B cell (primary cell): ENCODE data around the gene SNX11. TPM values are rescaled to one million over a fixed set of nuclear protein-coding genes. Genes with fewer than 3 reads are reported as not detected.
"Not testable (repeated sequence)": the region's sequence is repeated elsewhere in the genome, so short reads cannot be mapped to it uniquely, and the experiment has no call there.

Source experiments
- ATAC-seq: fragments of 200-7000 bp; cut with Tn5 transposase; one replicate; pipeline ENCODE4 v1.10.0; 2021; ENCODE audit warnings: low read depth, mild to moderate bottlenecking, moderate number of reproducible peaks, moderate library complexity
- CTCF ChIA-PET: fragments of 350-600 bp; sonication (Branson Sonifier 250); formaldehyde crosslinking; loops from one replicate; lab custom pipeline; 2021; ENCODE audit warnings: antibody characterized with exemption, inconsistent platforms; lab: Charles Lee
- POLR2A ChIA-PET: fragments of 350-600 bp; sonication (Branson Sonifier 250); formaldehyde crosslinking; loops from one replicate; lab custom pipeline; 2021; ENCODE audit warnings: antibody characterized with exemption; lab: Charles Lee
- DNase-seq: peaks from one replicate; pipeline ENCODE4 v3.0.0; 2013
- H2AFZ ChIP-seq: 2 replicates; pipeline ENCODE4 v1.6.1; 2012; ENCODE audit warnings: mild to moderate bottlenecking, low read depth, low read length; ENCODE audit not compliant: insufficient read depth, poor library complexity, severe bottlenecking
- H3K27ac ChIP-seq, 2 donors: 1 replicate in 1 of 2; 2 replicates in 1 of 2; pipeline ENCODE4 v1.5.1; 2012 to 2013; ENCODE audit warnings: low read length in 2 of 2, mild to moderate bottlenecking in 2 of 2, moderate library complexity in 1 of 2
- H3K27me3 ChIP-seq, 4 experiments: fragments of 200-600 bp in 1 of 4; sonication (generic) in 1 of 4; replicated peaks in 1 of 4; 1 replicate in 2 of 4; 2 replicates in 2 of 4; pipeline versions ENCODE4 v1.6.1 to v1.7.0; 2013 to 2016; ENCODE audit warnings: low read length in 3 of 4, mild to moderate bottlenecking in 2 of 4, mixed read lengths in 1 of 4, moderate library complexity in 1 of 4; ENCODE audit not compliant: insufficient read depth in 4 of 4, control insufficient read depth in 3 of 4; ENCODE audit errors: control extremely low read depth in 1 of 4
- H3K36me3 ChIP-seq, 2 experiments: replicated peaks in 1 of 2; 1 replicate in 1 of 2; 2 replicates in 1 of 2; pipeline versions ENCODE4 v1.6.1 to v1.7.1; 2013; ENCODE audit warnings: low read length in 1 of 2; ENCODE audit not compliant: insufficient read depth in 2 of 2, control insufficient read depth in 1 of 2; ENCODE audit errors: control extremely low read depth in 1 of 2, extremely low read depth in 1 of 2
- H3K4me1 ChIP-seq, 2 donors: fragments of 200-600 bp in 1 of 2; sonication (generic) in 1 of 2; 1 replicate in 1 of 2; 2 replicates in 1 of 2; pipeline versions ENCODE4 v1.5.1 to v1.6.1; 2013 to 2017; ENCODE audit warnings: low read length in 2 of 2; ENCODE audit not compliant: control insufficient read depth in 2 of 2, insufficient read depth in 2 of 2
- H3K4me2 ChIP-seq: replicated peaks from 2 replicates; pipeline ENCODE3; 2012; ENCODE audit warnings: mild to moderate bottlenecking, low read depth, low read length; ENCODE audit not compliant: poor library complexity, severe bottlenecking
- H3K4me3 ChIP-seq, 5 experiments: fragments of 200-600 bp in 1 of 5; sonication (generic) in 1 of 5; 1 replicate in 3 of 5; 2 replicates in 2 of 5; pipeline versions ENCODE4 v1.5.1 to v1.7.0; 2011 to 2016; ENCODE audit warnings: low read length in 4 of 5, mild to moderate bottlenecking in 4 of 5, low read depth in 2 of 5, control low read depth in 1 of 5, moderate library complexity in 1 of 5; ENCODE audit not compliant: insufficient read depth in 1 of 5; ENCODE audit errors: control extremely low read depth in 1 of 5, extremely low read depth in 1 of 5
- H3K79me2 ChIP-seq: fragments of 200-600 bp; sonication (generic); one replicate; pipeline ENCODE4 v1.6.0; 2016; ENCODE audit warnings: low read length; ENCODE audit not compliant: control insufficient read depth, insufficient read depth
- H3K9ac ChIP-seq: fragments of 200-600 bp; sonication (generic); 2 replicates; pipeline ENCODE4 v1.6.1; 2017; ENCODE audit warnings: mild to moderate bottlenecking, low read length, moderate library complexity
- H3K9me3 ChIP-seq, 3 donors: one replicate each; pipeline versions ENCODE4 v1.6.1 to v1.7.1; 2013; ENCODE audit warnings: low read length in 2 of 3; ENCODE audit not compliant: control insufficient read depth in 2 of 3, insufficient read depth in 1 of 3; ENCODE audit errors: control extremely low read depth in 1 of 3
- H4K20me1 ChIP-seq: 2 replicates; pipeline ENCODE4 v1.6.0; 2012; ENCODE audit warnings: mild to moderate bottlenecking, low read length; ENCODE audit not compliant: insufficient read depth, control insufficient read depth, poor library complexity, severe bottlenecking
- H3K27ac Mint-ChIP-seq: one replicate; pipeline ENCODE4 v1.8.0; 2021; ENCODE audit warnings: mixed read lengths
- H3K27me3 Mint-ChIP-seq: one replicate; pipeline ENCODE4 v1.8.0; 2021; ENCODE audit warnings: mixed read lengths
- H3K4me1 Mint-ChIP-seq: one replicate; pipeline ENCODE4 v1.8.0; 2021; ENCODE audit warnings: mixed read lengths
- H3K4me3 Mint-ChIP-seq: one replicate; pipeline ENCODE4 v1.8.0; 2021; ENCODE audit warnings: mixed read lengths
- H3K9me3 Mint-ChIP-seq: one replicate; pipeline ENCODE4 v1.8.0; 2022; ENCODE audit warnings: mixed read lengths; ENCODE audit not compliant: insufficient read depth
- EZH2 ChIP-seq: IDR thresholded peaks from 2 replicates; pipeline ENCODE4 v1.6.1; 2012; ENCODE audit warnings: borderline replicate concordance, low read depth, mild to moderate bottlenecking, moderate library complexity, low read length; ENCODE audit not compliant: insufficient read depth, poor library complexity, severe bottlenecking
- WGBS: methylation state at CpG from one replicate; pipeline ENCODE4 v1.1.5; 2013; ENCODE audit warnings: missing lambda C conversion rate; ENCODE audit not compliant: insufficient coverage; 5-methylcytosine and 5-hydroxymethylcytosine counted together
- intact Hi-C: fragments of 100-400 bp; cut with micrococcal nuclease; formaldehyde crosslinking; loops from one replicate; pipeline ENCODE4 v1.10.0; 2022
- polyA plus RNA-seq: library from polyadenylated mRNA; depleted of rRNA; stranded (reverse); fragments of >200 nt; gene quantifications from 2 replicates; pipeline ENCODE4 v1.2.3, GENCODE V29; 2012
- total RNA-seq, 2 donors: library from RNA; stranded (reverse); fragments of 120-200 nt in 1 of 2; gene quantifications; 1 replicate in 1 of 2; 2 replicates in 1 of 2; pipeline versions ENCODE4 v1.2.3 to v1.2.4, GENCODE V29; 2013 to 2022
- TF ChIP-seq, protein P1 (sequence below): fragments of 200-600 bp; IDR thresholded peaks from one replicate; pipeline ENCODE4 v1.8.0; 2022; ENCODE audit warnings: antibody characterized with exemption, mild to moderate bottlenecking

The SNX11 gene
- total and polyA plus RNA-seq, 2 donors (not counting 1 experiment from before 2014, with no cell fraction given), result 25.6 to 42.0 TPM

DNA sequence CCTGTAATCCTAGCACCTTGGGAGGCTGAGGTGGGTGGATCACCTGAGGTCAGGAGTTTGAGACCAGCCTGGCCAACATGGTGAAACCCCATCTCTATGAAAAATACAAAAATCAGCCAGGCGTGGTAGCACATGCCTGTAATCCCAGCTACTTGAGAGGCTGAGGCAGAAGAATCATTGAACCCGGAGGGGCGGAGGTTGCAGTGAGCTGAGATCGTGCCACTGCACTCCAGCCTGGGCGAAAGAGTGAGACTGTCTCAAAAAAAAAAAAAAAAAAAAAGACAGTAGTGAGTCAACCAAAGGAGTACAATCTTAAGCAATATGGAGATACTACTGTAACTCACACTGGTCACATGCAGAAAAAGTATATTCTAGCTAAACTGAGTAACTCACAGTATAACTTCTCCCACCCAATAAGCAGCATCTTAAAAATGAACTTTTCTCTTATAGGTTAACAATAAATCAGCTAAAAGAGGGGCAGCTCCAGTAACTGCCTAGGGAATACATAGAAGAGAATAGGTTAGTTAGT is 33.9 kb upstream of the SNX11 start:
- H3K27ac ChIP-seq, H3K4me3 ChIP-seq, ATAC-seq, H3K9ac ChIP-seq, H4K20me1 ChIP-seq, H3K4me3 Mint-ChIP-seq, H3K9me3 ChIP-seq, H3K27ac Mint-ChIP-seq, H3K27me3 Mint-ChIP-seq, H3K79me2 ChIP-seq, H3K4me1 ChIP-seq, H2AFZ ChIP-seq, H3K4me1 Mint-ChIP-seq, DNase-seq, H3K4me2 ChIP-seq, H3K9me3 Mint-ChIP-seq, H3K27me3 ChIP-seq: not testable (repeated sequence)
- WGBS, result 98% methylated on average over 4 of the region's 5 CpGs
- intact Hi-C loops, result loop anchor here (1.0 kb wide), 5 partner anchors 25 to 124 kb away; partner anchors contain the start of genes COPZ2 and NFE2L1
- ChIA-PET CTCF (interaction anchor here (0.8 to 12.6 kb wide), 31 partner anchors 8 to 128 kb away, joined by 3 to 228 read pairs (median 5); partner anchors contain the start of genes CDK5RAP3 and NFE2L1), POLR2A (interaction anchor here (0.6 to 0.7 kb wide), 2 partner anchors 19 to 24 kb away, joined by 3 to 6 read pairs; no protein-coding TSS in a partner anchor)
- H3K36me3 ChIP-seq, result peaks cover 15 to 27% of the 10 kb centered on the region in 2 experiments

DNA sequence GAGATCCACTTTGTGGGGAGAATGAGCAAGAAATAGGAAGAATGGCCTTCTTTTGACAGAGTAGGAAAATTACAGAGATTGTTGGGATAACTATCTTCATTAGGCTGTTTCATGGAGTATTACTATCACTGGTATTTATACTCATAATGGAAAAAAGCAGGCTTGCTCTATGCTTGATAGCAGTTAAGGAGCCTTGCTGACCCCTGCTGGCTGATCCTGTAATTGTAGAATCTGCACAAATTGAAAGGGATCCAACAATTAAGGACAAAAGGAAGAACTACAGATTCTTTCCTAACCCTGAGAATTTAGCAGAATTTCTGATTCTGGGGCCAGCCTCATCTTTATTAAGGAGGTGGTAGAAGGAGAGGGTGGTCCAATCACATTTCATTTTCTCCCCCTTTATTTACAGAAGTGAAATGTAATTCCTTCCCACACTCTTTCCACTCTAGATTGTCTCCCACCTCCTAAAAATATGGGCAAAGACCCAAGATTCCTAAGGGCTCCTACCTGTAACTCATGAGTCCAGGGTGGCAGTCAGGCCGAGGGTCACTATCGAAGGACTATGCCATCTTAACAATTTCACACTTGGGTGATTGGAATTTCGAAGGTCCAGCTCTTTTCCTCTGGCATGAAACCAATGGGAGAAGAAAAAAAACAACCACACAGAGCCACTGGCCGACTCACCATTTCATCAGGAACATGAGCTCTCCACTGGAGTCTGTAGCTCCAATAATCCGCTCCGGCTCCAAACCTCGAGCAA is 33.1 kb upstream of the SNX11 start:
- H3K27me3 Mint-ChIP-seq, result no peaks in the 10 kb centered on the region
- Histone ChIP-seq H3K9ac (no peak overlapping the region), H3K4me1 (no peaks in the 10 kb centered on the region), H4K20me1 (peaks cover 7% of the 10 kb centered on the region), H3K4me2 (no peak overlapping the region), H3K36me3 (peaks cover 12 to 25% of the 10 kb centered on the region in 2 experiments), H3K4me3 (no peak overlapping the region), H2AFZ (no peak overlapping the region), H3K9me3 (no peaks in the 10 kb centered on the region), H3K27ac (no peak overlapping the region), H3K79me2 (peaks cover 12% of the 10 kb centered on the region), H3K27me3 (no peaks in the 10 kb centered on the region)
- H3K4me3 Mint-ChIP-seq, result no peak overlapping the region
- TF ChIP-seq, protein P1, sequence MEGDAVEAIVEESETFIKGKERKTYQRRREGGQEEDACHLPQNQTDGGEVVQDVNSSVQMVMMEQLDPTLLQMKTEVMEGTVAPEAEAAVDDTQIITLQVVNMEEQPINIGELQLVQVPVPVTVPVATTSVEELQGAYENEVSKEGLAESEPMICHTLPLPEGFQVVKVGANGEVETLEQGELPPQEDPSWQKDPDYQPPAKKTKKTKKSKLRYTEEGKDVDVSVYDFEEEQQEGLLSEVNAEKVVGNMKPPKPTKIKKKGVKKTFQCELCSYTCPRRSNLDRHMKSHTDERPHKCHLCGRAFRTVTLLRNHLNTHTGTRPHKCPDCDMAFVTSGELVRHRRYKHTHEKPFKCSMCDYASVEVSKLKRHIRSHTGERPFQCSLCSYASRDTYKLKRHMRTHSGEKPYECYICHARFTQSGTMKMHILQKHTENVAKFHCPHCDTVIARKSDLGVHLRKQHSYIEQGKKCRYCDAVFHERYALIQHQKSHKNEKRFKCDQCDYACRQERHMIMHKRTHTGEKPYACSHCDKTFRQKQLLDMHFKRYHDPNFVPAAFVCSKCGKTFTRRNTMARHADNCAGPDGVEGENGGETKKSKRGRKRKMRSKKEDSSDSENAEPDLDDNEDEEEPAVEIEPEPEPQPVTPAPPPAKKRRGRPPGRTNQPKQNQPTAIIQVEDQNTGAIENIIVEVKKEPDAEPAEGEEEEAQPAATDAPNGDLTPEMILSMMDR, result peak; percentile 90
- TF ChIP-seq EZH2, result no peak
- H3K4me1 Mint-ChIP-seq, result no peaks in the 10 kb centered on the region
- DNase-seq (peak; percentile 81), ATAC-seq (peak; percentile 77)
- ChIA-PET POLR2A (no interaction called here), CTCF (interaction anchor here (0.7 to 12.6 kb wide), 37 partner anchors 8 to 548 kb away, joined by 3 to 228 read pairs (median 6); partner anchors contain the start of genes NFE2L1 and SNX11)
- intact Hi-C loops, result loop anchor here (1.0 kb wide), 5 partner anchors 26 to 125 kb away; partner anchors contain the start of genes COPZ2 and NFE2L1
- H3K27ac Mint-ChIP-seq, result no peak overlapping the region
- H3K9me3 Mint-ChIP-seq, result no peaks in the 10 kb centered on the region
- WGBS, result 80% methylated on average over 2 of the region's 7 CpGs

DNA sequence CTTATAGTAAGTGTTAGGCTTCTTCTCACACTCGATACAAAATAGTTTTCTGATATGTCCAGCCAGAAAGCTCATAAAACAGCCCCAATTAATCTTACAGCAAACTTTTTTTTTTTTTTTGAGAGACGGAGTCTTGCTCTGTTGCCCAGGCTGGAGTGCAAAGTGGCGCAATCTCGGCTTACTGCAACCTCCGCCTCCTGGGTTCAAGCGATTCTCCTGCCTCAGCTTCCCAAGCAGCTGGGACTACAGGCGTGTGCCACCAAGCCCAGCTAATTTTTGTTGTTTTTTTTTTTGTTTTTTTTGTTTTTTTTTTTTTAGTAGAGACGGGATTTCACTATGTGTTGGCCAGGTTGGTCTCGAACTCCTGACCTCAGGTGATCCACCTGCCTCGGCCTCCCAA is 30.4 kb upstream of the SNX11 start:
- POLR2A ChIA-PET, H3K4me3 ChIP-seq, H3K27ac ChIP-seq, H3K9me3 ChIP-seq, H3K27ac Mint-ChIP-seq, H2AFZ ChIP-seq, H3K4me1 ChIP-seq, H3K4me2 ChIP-seq, intact Hi-C loops, H3K9ac ChIP-seq, H3K27me3 ChIP-seq, H3K4me1 Mint-ChIP-seq, H3K4me3 Mint-ChIP-seq, H3K9me3 Mint-ChIP-seq, H3K27me3 Mint-ChIP-seq, DNase-seq, ATAC-seq: not testable (repeated sequence)
- Histone ChIP-seq H3K79me2 (peaks cover 31% of the 10 kb centered on the region), H3K36me3 (peaks cover 7 to 18% of the 10 kb centered on the region in 2 experiments), H4K20me1 (peaks cover 18% of the 10 kb centered on the region)
- 100% methylated on average over 1 of the region's 10 CpGs for WGBS
- CTCF ChIA-PET, result interaction anchor here (0.6 to 12.6 kb wide), 7 partner anchors 21 to 93 kb away, joined by 3 to 228 read pairs (median 5); no protein-coding TSS in a partner anchor
